PC-3 (cell line): ENCODE results near the gene TAF4.

ENCODE experiments used
- CTCF ChIP-seq: fragments of 300-600 bp; sonication (generic); conservative IDR thresholded peaks from 2 replicates; pipeline ENCODE4 v1.5.1; 2017; ENCODE audit warnings: antibody characterized with exemption, low read depth, mild to moderate bottlenecking, low read length
- EZH2 ChIP-seq: fragments of 300-600 bp; sonication (generic); IDR thresholded peaks from one replicate; pipeline ENCODE4 v1.6.1; 2017; ENCODE audit warnings: antibody characterized with exemption, mild to moderate bottlenecking, low read length; ENCODE audit not compliant: unreplicated experiment
- EZH2phosphoT487 ChIP-seq: fragments of 300-600 bp; sonication (generic); IDR thresholded peaks from 2 replicates; pipeline ENCODE4 v1.6.1; 2018; ENCODE audit warnings: mild to moderate bottlenecking, antibody characterized with exemption, low read length, borderline replicate concordance

GRCh38 chr20:61927193-61927825 is 138.4 kb downstream of the TAF4 start:
- TF ChIP-seq CTCF (no peak), EZH2phosphoT487 (no peak), EZH2 (no peak)
